ENCODE measurements around the gene LPCAT2.

LPCAT2 gene

GRCh38 chr16:55577887-55578286, 69.0 kb downstream of the LPCAT2 start:
- no peak for TF ChIP-seq CTCF (conservative IDR thresholded peaks at IDR 0.05; ENCODE audit: low read depth, low read length)
- H3K4me3 ChIP-seq (ENCODE audit: low read depth, low read length) = no peak overlapping the region
- no peak for DNase-seq (ENCODE audit: low read depth)

- no peak overlapping the region for H3K4me3 ChIP-seq (ENCODE audit: low read depth, low read length)
- TF ChIP-seq CTCF (conservative IDR thresholded peaks at IDR 0.05; ENCODE audit: low read depth, low read length) = no peak
These were observed 76.8 kb downstream of the LPCAT2 start for GRCh38 chr16:55585631-55586030.

GRCh38 chr16:55588799-55589198, 79.9 kb downstream of the LPCAT2 start:
- DNase-seq (ENCODE audit: low read depth) = no peak
- no peak for TF ChIP-seq CTCF (conservative IDR thresholded peaks at IDR 0.05; ENCODE audit: low read depth, low read length)
- H3K4me3 ChIP-seq (ENCODE audit: low read depth, low read length) = no peak overlapping the region

More at GRCh38 chr16:55585631-55586030, 76.8 kb downstream of the LPCAT2 start:
- no peak for DNase-seq (ENCODE audit: low read depth)

- DNase-seq (ENCODE audit: low read depth) = no peak
- no peak overlapping the region for H3K4me3 ChIP-seq (ENCODE audit: low read depth, low read length)
These were observed 83.4 kb downstream of the LPCAT2 start for GRCh38 chr16:55592306-55592705.

GRCh38 chr16:55597928-55598327, 89.1 kb downstream of the LPCAT2 start:
- TF ChIP-seq CTCF (conservative IDR thresholded peaks at IDR 0.05; ENCODE audit: low read depth, low read length) = no peak
- H3K4me3 ChIP-seq (ENCODE audit: low read depth, low read length) = no peak overlapping the region
- DNase-seq (ENCODE audit: low read depth) = no peak

More at GRCh38 chr16:55592306-55592705, 83.4 kb downstream of the LPCAT2 start:
- TF ChIP-seq CTCF (conservative IDR thresholded peaks at IDR 0.05; ENCODE audit: low read depth, low read length) = no peak

GRCh38 chr16:55605754-55606336, 97.0 kb downstream of the LPCAT2 start:
- TF ChIP-seq CTCF (conservative IDR thresholded peaks at IDR 0.05; ENCODE audit: low read depth, low read length) = no peak
- no peak overlapping the region for H3K4me3 ChIP-seq (ENCODE audit: low read depth, low read length)
- no peak for DNase-seq (ENCODE audit: low read depth)

- no peak overlapping the region for H3K4me3 ChIP-seq (ENCODE audit: low read depth, low read length)
- TF ChIP-seq CTCF (conservative IDR thresholded peaks at IDR 0.05; ENCODE audit: low read depth, low read length) = no peak
- DNase-seq (ENCODE audit: low read depth) = no peak
These were observed 104.9 kb downstream of the LPCAT2 start for GRCh38 chr16:55613613-55614335.

Data from choroid plexus epithelial cell (primary cell).